GM19240 (cell line): ENCODE data around the gene GLIPR2.
"Not testable (repeated sequence)": the region's sequence is repeated elsewhere in the genome, so short reads cannot be mapped to it uniquely, and the experiment has no call there.

Source experiments
- DNase-seq: peaks from one replicate; pipeline ENCODE4 v3.0.0; 2011; ENCODE audit warnings: low spot score; ENCODE audit not compliant: insufficient read length

GLIPR2 gene

GRCh38 chr9:36143245-36143641 lies 6.7 kb downstream of the GLIPR2 start:
- no peak for DNase-seq

DNA sequence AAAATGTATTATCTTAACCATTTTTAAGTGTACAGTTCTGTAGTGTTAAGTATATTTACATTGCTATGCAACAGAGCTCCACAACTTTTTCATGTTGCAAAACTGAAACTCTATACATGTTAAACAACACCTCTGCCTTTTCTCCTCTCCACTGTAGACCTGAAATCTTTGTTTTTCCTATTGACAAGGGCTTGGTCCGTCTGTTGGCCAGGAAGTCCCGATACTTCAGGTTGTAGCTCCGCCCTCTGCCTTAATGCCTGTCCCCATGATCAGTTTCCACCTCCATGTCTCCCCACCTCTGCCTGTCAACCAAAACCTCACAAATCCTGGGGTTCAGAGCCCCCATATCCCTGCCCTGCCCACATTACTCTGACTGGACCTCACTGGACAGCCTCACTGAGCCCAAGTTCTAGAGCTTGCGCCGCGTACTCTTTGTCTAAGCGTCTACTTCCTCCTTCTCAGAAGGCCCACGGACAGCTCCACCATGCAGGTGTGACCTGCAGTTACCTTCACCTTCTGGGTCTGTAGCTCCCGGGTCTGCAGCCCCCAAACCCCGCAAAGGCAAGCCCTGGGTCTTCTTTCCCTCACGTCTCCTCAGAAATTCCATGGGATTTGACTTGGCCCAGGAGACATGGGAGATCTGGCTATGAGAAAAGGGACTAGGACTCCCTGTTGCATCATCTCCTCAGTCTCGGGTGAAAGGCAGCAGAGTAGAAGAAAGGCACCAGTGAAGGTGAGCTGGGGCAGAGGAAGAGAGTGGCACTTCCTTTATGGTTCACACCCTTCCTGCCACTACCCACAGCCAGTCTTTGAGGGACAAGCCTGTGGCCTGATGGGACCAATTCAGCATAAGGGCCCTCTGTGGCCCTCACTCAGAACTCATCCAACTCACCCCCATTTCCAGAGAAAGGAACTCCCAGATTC lies 8.0 kb downstream of the GLIPR2 start:
- DNase-seq, result no peak

DNA sequence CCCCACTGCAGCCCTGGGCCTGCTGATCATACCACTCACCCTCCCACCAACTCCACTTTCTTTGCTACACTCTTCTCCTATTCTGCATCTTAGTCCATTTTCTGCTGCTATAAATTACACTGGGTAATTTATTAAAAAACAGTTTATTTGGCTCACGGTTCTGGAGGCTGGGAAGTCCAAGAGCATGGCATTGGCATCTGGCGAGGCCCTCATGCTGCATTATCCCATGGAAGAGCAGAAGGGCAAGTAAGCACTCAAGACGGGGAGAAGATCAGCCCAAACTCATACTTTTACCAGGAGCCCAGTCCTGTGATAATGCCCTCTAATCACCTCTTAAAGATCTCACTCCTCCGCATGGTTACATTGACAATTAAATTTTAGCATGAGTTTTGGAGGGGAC lies 9.4 kb downstream of the GLIPR2 start:
- DNase-seq, result no peak

DNA sequence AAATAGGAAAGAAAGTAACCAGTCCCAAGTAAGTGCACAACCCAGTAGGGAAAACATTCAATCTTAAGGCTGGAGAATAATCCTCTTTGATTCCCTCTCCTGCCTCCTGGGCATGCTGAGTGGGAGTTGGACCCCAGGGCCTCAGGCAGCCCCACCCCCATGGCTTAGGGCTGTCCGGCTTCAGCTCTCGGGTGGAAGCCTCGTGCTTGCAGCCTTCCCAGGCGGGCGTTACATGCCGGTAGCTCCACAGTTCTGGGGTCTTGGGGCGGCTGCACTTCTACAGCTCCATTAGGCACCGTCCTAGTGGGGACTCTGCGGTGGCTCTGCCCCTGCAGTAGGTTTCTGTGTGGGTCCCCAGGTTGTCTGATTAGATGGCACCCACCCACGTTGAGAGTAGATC lies 10.1 kb downstream of the GLIPR2 start:
- no peak for DNase-seq

DNA sequence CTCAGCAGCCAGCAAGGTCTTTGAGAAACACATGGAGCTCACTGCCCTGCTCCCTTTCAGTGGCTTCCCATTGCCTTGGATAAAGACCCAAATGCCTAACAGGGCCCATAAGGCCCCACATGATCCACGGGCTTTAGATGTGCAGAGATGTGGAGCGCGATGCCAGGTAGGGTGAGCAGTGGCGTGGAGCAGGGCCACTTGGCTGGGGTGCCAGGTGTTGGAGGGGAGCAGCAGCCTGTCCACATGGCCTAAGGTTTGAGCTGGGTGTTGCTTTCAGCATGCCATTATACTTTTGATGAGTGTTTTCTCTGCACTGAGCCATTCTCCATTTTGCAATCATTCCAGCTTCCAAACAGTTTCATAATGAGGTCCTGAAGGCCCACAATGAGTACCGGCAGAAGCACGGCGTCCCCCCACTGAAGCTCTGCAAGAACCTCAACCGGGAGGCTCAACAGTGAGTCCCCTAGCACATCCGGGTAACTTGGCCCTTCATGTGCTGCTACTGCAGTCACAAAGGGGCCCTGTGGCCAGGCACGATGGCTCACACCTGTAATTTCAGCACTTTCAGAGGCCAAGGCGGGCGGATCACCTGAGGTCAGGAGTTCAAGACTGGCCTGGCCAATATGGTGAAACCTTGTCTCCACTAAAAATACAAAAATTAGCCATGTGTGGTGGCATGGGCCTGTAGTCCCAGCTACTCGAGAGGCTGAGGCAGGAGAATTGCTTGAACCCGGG lies 11.1 kb downstream of the GLIPR2 start:
- DNase-seq, result no peak

GRCh38 chr9:36148311-36149051 lies 11.9 kb downstream of the GLIPR2 start:
- DNase-seq, result no peak

- DNase-seq, result no peak
These were observed 12.7 kb downstream of the GLIPR2 start for GRCh38 chr9:36149197-36149596.

- DNase-seq, result no peak
These were observed 14.2 kb downstream of the GLIPR2 start for GRCh38 chr9:36150574-36151315.

GRCh38 chr9:36151316-36152210 lies 15.0 kb downstream of the GLIPR2 start:
- DNase-seq, result peak; percentile 81

GRCh38 chr9:36152741-36153438 lies 16.4 kb downstream of the GLIPR2 start:
- no peak for DNase-seq

- DNase-seq, result no peak
These were observed 17.2 kb downstream of the GLIPR2 start for GRCh38 chr9:36153746-36154145.

DNA sequence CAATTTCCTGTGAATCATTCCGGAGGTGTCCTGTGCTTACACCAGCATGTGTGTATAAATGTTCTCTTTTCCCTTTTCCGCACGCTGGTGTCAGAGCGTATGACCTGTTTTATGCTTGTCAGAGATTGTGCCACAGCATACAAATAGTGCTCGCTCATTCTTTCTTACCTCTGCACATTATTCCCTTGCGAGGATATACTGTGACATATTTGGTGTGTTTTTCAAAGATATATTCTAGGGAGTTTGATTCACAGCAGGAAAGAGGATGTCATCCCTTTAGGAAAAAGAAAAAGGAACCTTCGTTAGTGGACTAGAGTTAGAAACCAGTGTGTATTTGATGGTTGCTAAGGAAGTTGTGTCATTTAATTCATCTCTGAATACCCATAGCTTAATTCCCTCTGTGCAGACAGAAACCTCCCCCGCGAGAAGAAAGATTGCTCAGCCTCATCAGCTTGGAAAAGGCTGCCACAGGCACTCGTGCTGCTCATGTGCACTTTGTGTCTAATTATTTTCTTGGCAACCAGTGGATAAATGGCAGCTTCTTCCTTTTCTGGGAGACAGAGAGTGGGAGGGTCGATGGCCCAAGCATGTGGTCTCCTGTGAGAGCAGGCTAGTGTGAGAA lies 17.9 kb downstream of the GLIPR2 start:
- DNase-seq, result no peak

DNA sequence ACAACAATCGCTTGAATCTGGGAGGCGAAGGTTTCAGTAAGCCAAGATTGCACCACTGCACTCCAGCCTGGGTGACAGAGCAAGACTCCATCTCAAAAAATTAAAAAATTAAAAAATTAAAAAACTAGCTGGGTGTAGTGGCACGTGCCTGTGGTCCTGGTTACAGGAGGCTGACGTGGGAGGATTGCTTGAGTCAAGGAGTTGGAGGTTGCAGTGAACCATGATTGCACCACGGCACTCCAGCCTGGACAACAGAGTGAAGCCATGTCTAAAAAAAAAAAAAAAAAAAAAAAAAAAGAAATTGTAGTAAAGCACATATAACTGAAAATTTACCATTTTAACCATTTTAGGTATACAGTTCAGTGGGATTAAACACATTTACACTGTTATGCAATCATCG lies 19.6 kb downstream of the GLIPR2 start:
- DNase-seq, result no peak

DNA sequence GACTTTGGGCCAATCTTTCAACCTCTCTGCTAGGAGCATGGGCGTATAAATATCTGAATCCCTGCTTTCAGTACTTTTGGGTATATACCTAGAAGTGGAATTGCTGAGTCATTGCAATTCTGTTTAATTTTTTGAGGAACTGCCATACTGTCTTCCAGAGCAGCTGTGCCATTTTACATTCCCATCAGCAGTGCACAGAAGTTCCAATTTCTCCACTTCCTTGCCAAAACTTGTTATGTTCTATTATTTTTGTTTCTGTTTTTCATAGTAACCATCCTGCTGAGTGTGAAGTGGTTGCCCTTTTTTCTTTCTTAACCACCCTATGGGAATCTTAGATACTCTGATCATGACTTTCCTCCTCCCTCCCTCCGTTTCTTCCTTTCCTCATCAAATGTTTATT lies 21.6 kb downstream of the GLIPR2 start:
- no peak for DNase-seq

DNA sequence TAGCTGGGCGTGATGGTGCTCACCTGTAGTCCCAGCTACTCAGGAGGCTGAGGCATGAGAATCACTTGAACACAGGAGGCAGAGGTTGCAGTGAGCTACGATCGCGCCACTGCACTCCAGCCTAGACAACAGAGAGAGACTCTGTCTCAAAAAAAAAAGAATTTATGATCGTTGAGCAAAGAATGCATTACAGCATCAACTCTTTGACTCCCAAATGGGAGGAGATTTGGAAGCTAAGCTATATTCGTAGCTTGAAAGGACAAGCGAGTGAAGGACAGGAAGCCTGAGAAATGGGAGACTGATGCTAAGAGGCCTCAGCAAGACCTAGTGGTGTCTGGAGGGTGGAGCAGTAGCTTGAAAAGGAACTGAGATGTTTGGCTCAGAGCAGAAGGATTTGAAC lies 22.4 kb downstream of the GLIPR2 start:
- DNase-seq, result no peak

DNA sequence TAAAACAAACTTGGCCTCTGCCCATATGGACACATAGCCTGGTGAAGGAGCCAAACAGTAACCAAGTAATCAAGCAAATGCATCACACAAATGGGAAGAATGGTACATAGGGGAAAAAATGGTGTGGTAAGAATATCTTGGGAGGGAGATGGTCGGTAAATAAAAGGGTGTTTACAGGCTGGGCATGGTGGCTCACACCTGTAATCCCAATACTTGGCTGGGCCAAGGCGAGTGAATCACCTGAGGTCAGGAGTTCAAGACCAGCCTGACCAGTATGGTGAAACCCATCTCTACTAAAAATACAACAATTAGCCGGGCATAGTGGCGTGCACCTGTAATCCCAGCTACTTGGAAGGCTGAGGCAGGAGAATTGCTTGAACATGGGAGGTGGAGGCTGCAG lies 23.0 kb downstream of the GLIPR2 start:
- not testable (repeated sequence) for DNase-seq

- not testable (repeated sequence) for DNase-seq
These were observed 23.6 kb downstream of the GLIPR2 start for GRCh38 chr9:36160126-36160525.

DNA sequence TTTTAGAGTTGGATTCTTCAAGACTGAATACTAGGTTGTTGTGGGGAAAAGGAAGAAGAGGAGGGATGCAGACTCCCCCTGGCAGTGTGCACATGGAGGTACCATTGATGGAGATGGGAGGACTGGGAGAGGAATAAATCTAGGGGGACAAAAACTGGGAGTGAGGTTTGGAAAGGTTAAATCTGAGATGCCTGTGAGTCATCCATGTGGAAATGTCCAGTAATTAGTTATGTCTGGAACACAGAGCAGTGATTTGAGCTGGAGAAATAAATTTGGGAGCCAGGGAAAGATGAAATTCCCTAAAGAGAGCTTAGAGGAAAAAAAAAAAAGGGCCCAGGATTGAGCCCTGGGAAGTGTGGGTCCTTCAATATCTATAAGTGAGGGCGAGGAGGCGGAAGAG lies 24.7 kb downstream of the GLIPR2 start:
- no peak for DNase-seq

- no peak for DNase-seq
These were observed 25.7 kb downstream of the GLIPR2 start for GRCh38 chr9:36162211-36162738.
